ENCODE measurements around the gene MAT1A. TPM values are rescaled to one million over a fixed set of nuclear protein-coding genes. Genes with fewer than 3 reads are reported as not detected.

MAT1A gene
- total RNA-seq, 1 donor from 2014 or later: 0.11 TPM

GRCh38 chr10:80270887-80271286, 18.6 kb downstream of the MAT1A start:
- H3K4me1 ChIP-seq (ENCODE audit: insufficient read depth, low read length): no peaks in the 10 kb centered on the region

GRCh38 chr10:80268938-80269588, 20.4 kb downstream of the MAT1A start:
- Histone ChIP-seq H4K20me1 (ENCODE audit: insufficient read depth, low read length) (no peaks in the 10 kb centered on the region), H3K9me3 (ENCODE audit: insufficient read depth, low read depth, low read length) (no peaks in the 10 kb centered on the region), H3K36me3 (ENCODE audit: insufficient read depth, low read length) (no peaks in the 10 kb centered on the region), H3K4me2 (ENCODE audit: low read length) (no peak overlapping the region), H3K9ac (ENCODE audit: low read length) (no peak overlapping the region), H2AFZ (ENCODE audit: low read depth, low read length) (no peak overlapping the region), H3K4me3 (ENCODE audit: insufficient read depth, low read depth, low read length) (no peak overlapping the region), H3K4me1 (ENCODE audit: insufficient read depth, low read length) (no peaks in the 10 kb centered on the region), H3K79me2 (ENCODE audit: insufficient read depth, low read length) (no peaks in the 10 kb centered on the region), H3K27ac (ENCODE audit: low read depth, low read length) (no peak overlapping the region), H3K27me3 (ENCODE audit: insufficient read depth, low read length) (no peaks in the 10 kb centered on the region)
- Mint-ChIP-seq H3K4me3 (ENCODE audit: unreplicated experiment) (no peak overlapping the region), H3K4me1 (ENCODE audit: low read depth, unreplicated experiment) (peaks cover 8% of the 10 kb centered on the region), H3K36me3 (ENCODE audit: low read depth, unreplicated experiment) (no peaks in the 10 kb centered on the region), H3K9me3 (ENCODE audit: unreplicated experiment) (peaks cover 4% of the 10 kb centered on the region), H3K27ac (ENCODE audit: unreplicated experiment) (no peak overlapping the region), H3K27me3 (ENCODE audit: low read depth, unreplicated experiment) (peaks cover 6% of the 10 kb centered on the region)
- DNase-seq (ENCODE audit: low read depth) (no peak), FAIRE-seq (no peak)
- TF ChIP-seq CTCF (IDR thresholded peaks at IDR 0.05; ENCODE audit: insufficient read depth, low read depth, low read length) (no peak), EZH2 (IDR thresholded peaks at IDR 0.05; ENCODE audit: insufficient read depth, low read length) (no peak)

More at GRCh38 chr10:80270887-80271286, 18.6 kb downstream of the MAT1A start:
- FAIRE-seq: no peak
- no peaks in the 10 kb centered on the region for H3K79me2 ChIP-seq (ENCODE audit: insufficient read depth, low read length)
- Mint-ChIP-seq H3K9me3 (ENCODE audit: unreplicated experiment) (peaks cover 4% of the 10 kb centered on the region), H3K27me3 (ENCODE audit: low read depth, unreplicated experiment) (peaks cover 14% of the 10 kb centered on the region), H3K27ac (ENCODE audit: unreplicated experiment) (no peak overlapping the region), H3K4me3 (ENCODE audit: unreplicated experiment) (no peak overlapping the region), H3K36me3 (ENCODE audit: low read depth, unreplicated experiment) (no peaks in the 10 kb centered on the region), H3K4me1 (ENCODE audit: low read depth, unreplicated experiment) (peaks cover 8% of the 10 kb centered on the region)
- H3K27me3 ChIP-seq (ENCODE audit: insufficient read depth, low read length): no peaks in the 10 kb centered on the region
- no peak overlapping the region for H2AFZ ChIP-seq (ENCODE audit: low read depth, low read length)
- TF ChIP-seq EZH2 (IDR thresholded peaks at IDR 0.05; ENCODE audit: insufficient read depth, low read length) (no peak), CTCF (IDR thresholded peaks at IDR 0.05; ENCODE audit: insufficient read depth, low read depth, low read length) (no peak)
- H3K9ac ChIP-seq (ENCODE audit: low read length): no peak overlapping the region
- no peak overlapping the region for H3K4me3 ChIP-seq (ENCODE audit: insufficient read depth, low read depth, low read length)
- DNase-seq (ENCODE audit: low read depth): no peak
- no peak overlapping the region for H3K27ac ChIP-seq (ENCODE audit: low read depth, low read length)
- H3K9me3 ChIP-seq (ENCODE audit: insufficient read depth, low read depth, low read length): no peaks in the 10 kb centered on the region
- no peaks in the 10 kb centered on the region for H3K36me3 ChIP-seq (ENCODE audit: insufficient read depth, low read length)
- no peaks in the 10 kb centered on the region for H4K20me1 ChIP-seq (ENCODE audit: insufficient read depth, low read length)
- no peak overlapping the region for H3K4me2 ChIP-seq (ENCODE audit: low read length)

GRCh38 chr10:80268266-80268665, 21.2 kb downstream of the MAT1A start:
- Histone ChIP-seq H3K4me2 (ENCODE audit: low read length) (no peak overlapping the region), H4K20me1 (ENCODE audit: insufficient read depth, low read length) (no peaks in the 10 kb centered on the region), H3K4me1 (ENCODE audit: insufficient read depth, low read length) (no peaks in the 10 kb centered on the region), H3K36me3 (ENCODE audit: insufficient read depth, low read length) (no peaks in the 10 kb centered on the region), H3K9ac (ENCODE audit: low read length) (no peak overlapping the region), H3K27me3 (ENCODE audit: insufficient read depth, low read length) (no peaks in the 10 kb centered on the region), H3K27ac (ENCODE audit: low read depth, low read length) (no peak overlapping the region), H2AFZ (ENCODE audit: low read depth, low read length) (no peak overlapping the region), H3K79me2 (ENCODE audit: insufficient read depth, low read length) (no peaks in the 10 kb centered on the region), H3K9me3 (ENCODE audit: insufficient read depth, low read depth, low read length) (no peaks in the 10 kb centered on the region), H3K4me3 (ENCODE audit: insufficient read depth, low read depth, low read length) (no peak overlapping the region)
- H3K27me3 Mint-ChIP-seq (ENCODE audit: low read depth, unreplicated experiment): peaks cover 6% of the 10 kb centered on the region
- no peaks in the 10 kb centered on the region for H3K36me3 Mint-ChIP-seq (ENCODE audit: low read depth, unreplicated experiment)
- no peak overlapping the region for H3K4me3 Mint-ChIP-seq (ENCODE audit: unreplicated experiment)
- TF ChIP-seq CTCF (IDR thresholded peaks at IDR 0.05; ENCODE audit: insufficient read depth, low read depth, low read length) (no peak), EZH2 (IDR thresholded peaks at IDR 0.05; ENCODE audit: insufficient read depth, low read length) (no peak)
- peaks cover 4% of the 10 kb centered on the region for H3K9me3 Mint-ChIP-seq (ENCODE audit: unreplicated experiment)
- no peak for FAIRE-seq
- H3K4me1 Mint-ChIP-seq (ENCODE audit: low read depth, unreplicated experiment): peaks cover 8% of the 10 kb centered on the region
- no peak for DNase-seq (ENCODE audit: low read depth)
- no peak overlapping the region for H3K27ac Mint-ChIP-seq (ENCODE audit: unreplicated experiment)
